Neural cell (in vitro differentiated cells): ENCODE measurements around the gene MTERF2. TPM values are rescaled to one million over a fixed set of nuclear protein-coding genes. Genes with fewer than 3 reads are reported as not detected.
"Not testable (repeated sequence)": the region's sequence is repeated elsewhere in the genome, so short reads cannot be mapped to it uniquely, and the experiment has no call there.

Source experiments
- H2AFZ ChIP-seq: fragments of 200-600, 300-800 bp; sonication (generic), shearing (Covaris generic); 2 replicates; pipeline ENCODE4 v1.6.0; 2014; ENCODE audit warnings: low read depth, mild to moderate bottlenecking, antibody characterized with exemption, low read length, moderate library complexity
- H3F3A ChIP-seq: fragments of 200-600 bp; shearing (Covaris generic); 2 replicates; pipeline ENCODE4 v1.6.1; 2016; ENCODE audit warnings: mild to moderate bottlenecking, moderate library complexity, mixed read lengths, antibody characterized with exemption, low read length; ENCODE audit not compliant: insufficient read depth, poor library complexity, severe bottlenecking
- H3K27ac ChIP-seq: fragments of 200-600, 300-800 bp; sonication (generic), shearing (Covaris generic); 2 replicates; pipeline ENCODE4 v1.5.1; 2014; ENCODE audit warnings: mild to moderate bottlenecking, low read length, moderate library complexity
- H3K27me3 ChIP-seq: fragments of 300-800, 200-600 bp; sonication (generic), shearing (Covaris generic); 2 replicates; pipeline ENCODE4 v1.6.0; 2014; ENCODE audit warnings: mild to moderate bottlenecking, low read depth, low read length, moderate library complexity; ENCODE audit not compliant: insufficient read depth
- H3K36me3 ChIP-seq: fragments of 300-800, 200-600 bp; sonication (generic), shearing (Covaris generic); 2 replicates; pipeline ENCODE4 v1.5.1; 2014; ENCODE audit warnings: mild to moderate bottlenecking, antibody characterized with exemption, low read length, moderate library complexity; ENCODE audit not compliant: insufficient read depth
- H3K4me2 ChIP-seq: fragments of 300-800, 200-600 bp; sonication (generic), shearing (Covaris generic); 2 replicates; pipeline ENCODE4 v1.6.0; 2014; ENCODE audit warnings: mild to moderate bottlenecking, low read length
- H3K4me3 ChIP-seq: fragments of 300-800, 200-600 bp; sonication (generic), shearing (Covaris generic); 2 replicates; pipeline ENCODE4 v1.5.1; 2014; ENCODE audit warnings: mild to moderate bottlenecking, low read length, moderate library complexity
- H3K79me2 ChIP-seq: fragments of 200-600 bp; shearing (Covaris generic); replicated peaks from 2 replicates; pipeline ENCODE4 v1.6.0; 2014; ENCODE audit warnings: mild to moderate bottlenecking, low read length, moderate library complexity; ENCODE audit not compliant: insufficient read depth
- H3K9ac ChIP-seq: fragments of 300-800, 200-600 bp; sonication (generic), shearing (Covaris generic); 2 replicates; pipeline ENCODE4 v1.6.1; 2016; ENCODE audit warnings: mild to moderate bottlenecking, low read length, mixed read lengths
- H3K9me2 ChIP-seq: fragments of 200-600 bp; shearing (Covaris generic); 2 replicates; pipeline ENCODE4 v1.6.1; 2016; ENCODE audit warnings: mild to moderate bottlenecking, low read length, mixed read lengths; ENCODE audit not compliant: insufficient read depth
- H3K9me3 ChIP-seq: fragments of 200-600, 300-800 bp; sonication (generic), shearing (Covaris generic); 2 replicates; pipeline ENCODE4 v1.6.1; 2016; ENCODE audit warnings: mild to moderate bottlenecking, mixed run types, low read length, moderate library complexity, mixed read lengths
- H4K20me1 ChIP-seq: fragments of 200-600 bp; shearing (Covaris generic); 2 replicates; pipeline ENCODE4 v1.6.1; 2016; ENCODE audit warnings: mild to moderate bottlenecking, mixed run types; ENCODE audit not compliant: insufficient read depth
- CTCF ChIP-seq: fragments of 450-650 bp; IDR thresholded peaks from 2 replicates; pipeline ENCODE4 v1.5.1; 2014; ENCODE audit warnings: antibody characterized with exemption, mild to moderate bottlenecking, moderate library complexity; ENCODE audit not compliant: poor library complexity, severe bottlenecking
- EP300 ChIP-seq: fragments of 450-650 bp; conservative IDR thresholded peaks from 2 replicates; pipeline ENCODE4 v1.6.1; 2014; ENCODE audit warnings: antibody characterized with exemption, mild to moderate bottlenecking, moderate library complexity; ENCODE audit not compliant: poor library complexity, severe bottlenecking
- EZH2 ChIP-seq: fragments of 200-600, 300-800 bp; shearing (Covaris generic), sonication (generic); IDR thresholded peaks from 2 replicates; pipeline ENCODE4 v1.6.1; 2014; ENCODE audit warnings: antibody characterized with exemption, low read length, borderline replicate concordance, mild to moderate bottlenecking; ENCODE audit not compliant: insufficient read depth, poor library complexity, severe bottlenecking
- MXI1 ChIP-seq: fragments of 450-650 bp; conservative IDR thresholded peaks from 2 replicates; pipeline ENCODE4 v1.6.1; 2014; ENCODE audit warnings: antibody characterized with exemption, mild to moderate bottlenecking; ENCODE audit not compliant: poor library complexity, severe bottlenecking
- POLR2AphosphoS5 ChIP-seq: IDR thresholded peaks from 2 replicates; pipeline ENCODE4 v1.6.1; 2012
- RAD21 ChIP-seq: fragments of 450-650 bp; conservative IDR thresholded peaks from 2 replicates; pipeline ENCODE4 v1.6.1; 2014; ENCODE audit warnings: antibody characterized with exemption, mild to moderate bottlenecking, moderate library complexity
- REST ChIP-seq: IDR thresholded peaks from 2 replicates; pipeline ENCODE4 v1.6.1; 2012; ENCODE audit warnings: borderline replicate concordance
- SMC3 ChIP-seq: fragments of 450-650 bp; conservative IDR thresholded peaks from 2 replicates; pipeline ENCODE4 v1.6.1; 2014; ENCODE audit warnings: antibody characterized with exemption, mild to moderate bottlenecking, moderate library complexity; ENCODE audit not compliant: poor library complexity
- TAF1 ChIP-seq: IDR thresholded peaks from 2 replicates; pipeline ENCODE4 v1.6.1; 2012; ENCODE audit warnings: low read depth
- polyA plus RNA-seq: library from polyadenylated mRNA; depleted of rRNA; stranded (reverse); fragments of >200 nt; gene quantifications from 2 replicates; pipeline ENCODE4 v1.2.3, GENCODE V29; 2014

The MTERF2 gene
- polyA plus RNA-seq, 1 donor from 2014 or later, result 47.8 TPM

GRCh38 chr12:107007411-107007810, 20.5 kb upstream of the MTERF2 start:
- TF ChIP-seq POLR2AphosphoS5, result no peak
- Histone ChIP-seq H3F3A (no peaks in the 10 kb centered on the region), H3K4me2 (no peak overlapping the region), H3K9ac (no peak overlapping the region), H3K36me3 (no peaks in the 10 kb centered on the region), H4K20me1 (no peaks in the 10 kb centered on the region), H3K27ac (no peak overlapping the region), H3K9me3 (no peaks in the 10 kb centered on the region), H3K27me3 (no peaks in the 10 kb centered on the region), H3K79me2 (no peaks in the 10 kb centered on the region), H3K4me3 (no peak overlapping the region), H2AFZ (no peak overlapping the region), H3K9me2 (no peaks in the 10 kb centered on the region)

- H2AFZ ChIP-seq, H3K27ac ChIP-seq, H3K27me3 ChIP-seq, H4K20me1 ChIP-seq, H3K36me3 ChIP-seq, H3K4me3 ChIP-seq, H3K9me3 ChIP-seq, H3K9ac ChIP-seq, H3K4me2 ChIP-seq, H3F3A ChIP-seq, H3K9me2 ChIP-seq, H3K79me2 ChIP-seq: not testable (repeated sequence)
Measured at GRCh38 chr12:107002665-107003064, 15.7 kb upstream of the MTERF2 start.

- Histone ChIP-seq H3K79me2 (no peaks in the 10 kb centered on the region), H3K9me3 (no peaks in the 10 kb centered on the region), H3K27me3 (no peaks in the 10 kb centered on the region), H3K4me3 (no peak overlapping the region), H3F3A (no peaks in the 10 kb centered on the region), H2AFZ (no peak overlapping the region), H3K36me3 (no peaks in the 10 kb centered on the region), H4K20me1 (no peaks in the 10 kb centered on the region), H3K4me2 (no peak overlapping the region), H3K9me2 (no peaks in the 10 kb centered on the region), H3K9ac (no peak overlapping the region), H3K27ac (no peak overlapping the region)
- no peak for TF ChIP-seq REST
- TF ChIP-seq RAD21, result no peak
- no peak for TF ChIP-seq TAF1
- TF ChIP-seq CTCF, result no peak
- TF ChIP-seq POLR2AphosphoS5, result no peak
- no peak for TF ChIP-seq MXI1
- TF ChIP-seq EZH2, result no peak
- TF ChIP-seq SMC3, result no peak
- TF ChIP-seq EP300, result no peak
Measured at GRCh38 chr12:106999446-106999845, 12.5 kb upstream of the MTERF2 start.
